GM12878 (cell line): ENCODE measurements around the gene CARMIL3. TPM values are rescaled to one million over a fixed set of nuclear protein-coding genes. Genes with fewer than 3 reads are reported as not detected.

Source experiments
- ATAC-seq: fragments of 200-7000 bp; cut with Tn5 transposase; 3 replicates; pipeline ENCODE4 v1.9.1; 2020; ENCODE audit warnings: mild to moderate bottlenecking, moderate library complexity
- BruUV-seq: library from RNA; stranded (reverse); fragments of 400-500 nt; replicated peaks from 2 replicates; lab custom pipeline; 2021; lab: Mats Ljungman, UMichigan
- CTCF ChIA-PET: fragments of 300-600 bp; sonication (Branson Sonifier 250); formaldehyde crosslinking; extraction: SDS; loops from one replicate; lab custom pipeline; 2021; ENCODE audit warnings: inconsistent platforms; lab: Yijun Ruan, JAX
- POLR2A ChIA-PET: fragments of 350-600 bp; formaldehyde crosslinking; extraction: SDS; loops from one replicate; lab custom pipeline; 2021; ENCODE audit warnings: inconsistent platforms; lab: Charles Lee
- RAD21 ChIA-PET: fragments of 300-600 bp; sonication (Branson Sonifier 250); formaldehyde crosslinking; loops from one replicate; lab custom pipeline; 2023; ENCODE audit warnings: antibody characterized with exemption; ENCODE audit not compliant: unreplicated experiment; lab: Charles Lee
- SMC1A ChIA-PET: fragments of 300-600 bp; sonication (Branson Sonifier 250); formaldehyde crosslinking; loops from one replicate; lab custom pipeline; 2023; ENCODE audit not compliant: unreplicated experiment, uncharacterized antibody; lab: Charles Lee
- DNase-seq: peaks from one replicate; pipeline ENCODE4 v3.0.0-alpha.2; 2011; ENCODE audit warnings: low read depth, low spot score
- FAIRE-seq: peaks from 3 replicates; lab custom pipeline; 2011; peaks lifted over from hg19 to GRCh38; lab: Jason Lieb, UNC
- H2AFZ ChIP-seq: 2 replicates; pipeline ENCODE4 v1.6.0; 2011; ENCODE audit warnings: low read depth, low read length, control low read depth; ENCODE audit not compliant: control insufficient read depth
- H3K27ac ChIP-seq: 2 replicates; pipeline ENCODE4 v1.5.1; 2011; ENCODE audit warnings: control low read depth; ENCODE audit not compliant: control insufficient read depth, insufficient read depth
- H3K27me3 ChIP-seq, 2 experiments: replicated peaks in 1 of 2; 2 replicates each; pipeline versions ENCODE4 v1.6.0 to v1.6.1; 2011; ENCODE audit warnings: low read length in 1 of 2; ENCODE audit not compliant: control insufficient read depth in 2 of 2, insufficient read depth in 2 of 2
- H3K36me3 ChIP-seq, 2 experiments: 2 replicates each; pipeline ENCODE4 v1.5.1; 2011; ENCODE audit warnings: low read length in 1 of 2; ENCODE audit not compliant: control insufficient read depth in 2 of 2, insufficient read depth in 2 of 2
- H3K4me1 ChIP-seq: 2 replicates; pipeline ENCODE4 v1.6.1; 2011; ENCODE audit warnings: mild to moderate bottlenecking, low read length, moderate library complexity, mixed read lengths; ENCODE audit not compliant: control insufficient read depth, insufficient read depth
- H3K4me2 ChIP-seq: 2 replicates; pipeline ENCODE4 v1.6.0; 2011; ENCODE audit warnings: control low read depth; ENCODE audit not compliant: control insufficient read depth, insufficient read depth
- H3K4me3 ChIP-seq: fragments of 200-600 bp; sonication (generic); 2 replicates; pipeline ENCODE4 v1.5.1; 2016
- H3K79me2 ChIP-seq: 2 replicates; pipeline ENCODE4 v1.6.0; 2011; ENCODE audit warnings: low read length; ENCODE audit not compliant: control insufficient read depth, insufficient read depth
- H3K9ac ChIP-seq: 2 replicates; pipeline ENCODE4 v1.8.0; 2011; ENCODE audit warnings: low read length, control low read depth, mixed read lengths; ENCODE audit not compliant: control insufficient read depth, insufficient read depth
- H3K9me3 ChIP-seq: replicated peaks from 3 replicates; pipeline ENCODE4 v1.5.1; 2011; ENCODE audit warnings: mild to moderate bottlenecking, low read length; ENCODE audit not compliant: control insufficient read depth, insufficient read depth
- H4K20me1 ChIP-seq: 2 replicates; pipeline ENCODE4 v1.6.0; 2011; ENCODE audit not compliant: control insufficient read depth, insufficient read depth
- GABPA ChIP-seq: IDR thresholded peaks from 2 replicates; pipeline ENCODE4 v1.6.1; 2014; ENCODE audit warnings: antibody characterized with exemption, low read depth, mild to moderate bottlenecking, inconsistent platforms
- NKRF ChIP-seq: fragments of 450-650 bp; conservative IDR thresholded peaks from 2 replicates; pipeline ENCODE4 v1.6.1; 2017; ENCODE audit warnings: mild to moderate bottlenecking, moderate library complexity
- SIX5 ChIP-seq: IDR thresholded peaks from 2 replicates; pipeline ENCODE4 v1.6.1; 2011; ENCODE audit warnings: mild to moderate bottlenecking, low read depth, low read length, moderate library complexity; ENCODE audit not compliant: severe bottlenecking
- WGBS: methylation state at CpG from one replicate; pipeline ENCODE4 v1.1.6; 2016; ENCODE audit warnings: low lambda C conversion rate; ENCODE audit not compliant: insufficient replicate concordance, insufficient coverage; ENCODE audit errors: missing lambda C conversion rate; 5-methylcytosine and 5-hydroxymethylcytosine counted together
- in situ Hi-C: fragments of 300-500 bp; cut with MboI; formaldehyde crosslinking; loops from 9 replicates; pipeline ENCODE4 v1.14.3; 2018; ENCODE audit warnings: mixed read lengths
- intact Hi-C: fragments of 100-400 bp; cut with micrococcal nuclease; formaldehyde crosslinking; loops from one replicate; pipeline ENCODE4 v1.14.2; 2022; ENCODE audit not compliant: unreplicated experiment
- polyA plus RNA-seq, 11 experiments: library from polyadenylated mRNA; depleted of rRNA in 4 of 11; unstranded in 6 of 11; stranded (reverse) in 5 of 11; fragments of >200 nt; fragmentation: Nextera tagmentation in 4 of 11; fragmentation: Illumina TruSeq in 1 of 11; extraction: Ambion mirVana in 4 of 11; extraction: Trizol in 1 of 11; gene quantifications; 1 replicate in 1 of 11; 2 replicates in 10 of 11; pipeline versions ENCODE4 v1.2.1 to v1.2.3, GENCODE V29; 2011 to 2016; ENCODE audit warnings: inconsistent platforms in 2 of 11, missing spikeins in 2 of 11, low read depth in 1 of 11
- total RNA-seq, 4 experiments: library from RNA; depleted of rRNA in 3 of 4; stranded (reverse); fragments of >200 nt in 3 of 4; fragmentation: Illumina TruSeq in 1 of 4; extraction: Trizol in 1 of 4; gene quantifications; 2 replicates each; pipeline versions ENCODE4 v1.2.1 to v1.2.3, GENCODE V29; 2013 to 2021

The CARMIL3 gene
- total and polyA plus RNA-seq, 10 of the 15 experiments (the other 5 are each of a cell fraction or from before 2014, with no cell fraction given), result 0.09 to 0.32 (median 0.25) TPM; not detected in 3

- H3K4me2 ChIP-seq, result no peak overlapping the region
- no peaks in the 10 kb centered on the region for H3K9me3 ChIP-seq
- SMC1A ChIA-PET, result interaction anchor here (1.8 to 9.2 kb wide), 6 partner anchors 10 to 64 kb away, joined by 4 to 195 read pairs (median 24); partner anchors contain the start of genes DCAF11, IRF9, NRL and PSME2
- RAD21 ChIA-PET, result interaction anchor here (1.5 to 9.1 kb wide), 8 partner anchors 11 to 138 kb away, joined by 3 to 153 read pairs (median 24); partner anchors contain the start of genes DCAF11, IRF9, NRL and PSME1
- ATAC-seq (no peak), DNase-seq (no peak), FAIRE-seq (no peak)
- BruUV-seq, result no TSS peak
- H3K4me1 ChIP-seq, result 0 out of 2 replicates have a peak, but pooled peaks cover 3% of the 10 kb centered on the region
- intact Hi-C loops, result no loop called here
- H3K27me3 ChIP-seq, result no peaks in the 10 kb centered on the region
- in situ Hi-C loops, result no loop called here
- TF ChIP-seq SIX5 (no peak), GABPA (no peak), NKRF (no peak)
- CTCF ChIA-PET, result interaction anchor here (0.7 to 11.2 kb wide), 5 partner anchors 9 to 335 kb away, joined by 3 to 294 read pairs (median 55); partner anchors contain the start of gene IRF9
- H2AFZ ChIP-seq, result no peak overlapping the region
- no peak overlapping the region for H3K4me3 ChIP-seq
- H3K9ac ChIP-seq, result no peak overlapping the region
- peaks cover 24% of the 10 kb centered on the region for H3K79me2 ChIP-seq
- H4K20me1 ChIP-seq, result no peaks in the 10 kb centered on the region
- 85% methylated on average over 8 of the region's 8 CpGs for whole genome bisulfite sequencing
- H3K27ac ChIP-seq, result no peak overlapping the region
- POLR2A ChIA-PET, result interaction anchor here (0.5 to 6.8 kb wide), 10 partner anchors 12 to 543 kb away, joined by 3 to 90 read pairs (median 5); partner anchors contain the start of genes DCAF11, FITM1, NRL and PSME2
- peaks cover 4 to 14% of the 10 kb centered on the region in 2 experiments; a peak in 3 of 4 replicates for H3K36me3 ChIP-seq
These were observed 44.9 kb downstream of the CARMIL3 start for GRCh38 chr14:24096545-24097181.
